K562 (cell line): Measurements from ENCODE around the gene IFT25. TPM values are rescaled to one million over a fixed set of nuclear protein-coding genes. Genes with fewer than 3 reads are reported as not detected.
A peak's percentile ranks its signal among the peaks of the same experiment; 100 is the strongest.

Experiments
- CHCHD3 ChIP-seq: fragments of 250-450 bp; sonication (Bioruptor Pico); IDR thresholded peaks from 2 replicates; pipeline ENCODE4 v2.1.2; 2022; ENCODE audit warnings: mild to moderate bottlenecking
- ERF ChIP-seq: fragments of 450-650 bp; formaldehyde crosslinking; IDR thresholded peaks from 2 replicates; pipeline ENCODE4 v1.4.0; 2020; ENCODE audit warnings: mild to moderate bottlenecking, mixed read lengths
- FOXK1 ChIP-seq: sonication (generic); formaldehyde crosslinking; IDR thresholded peaks from 2 replicates; pipeline ENCODE4 v1.8.0; 2022; ENCODE audit warnings: missing genetic modification reagents, mild to moderate bottlenecking, borderline replicate concordance
- HIVEP1 ChIP-seq: fragments of 250-450 bp; sonication (Bioruptor Pico); IDR thresholded peaks from 2 replicates; pipeline ENCODE4 v1.4.0; 2020; ENCODE audit warnings: mild to moderate bottlenecking
- KDM5B ChIP-seq: fragments of 200-600 bp; sonication (generic); IDR thresholded peaks from 2 replicates; pipeline ENCODE4 v1.6.1; 2012; ENCODE audit warnings: low read depth, mild to moderate bottlenecking, moderate library complexity, low read length, control low read depth, inconsistent platforms; ENCODE audit not compliant: insufficient replicate concordance
- PCBP2 ChIP-seq: fragments of 200-400 bp; formaldehyde crosslinking; IDR thresholded peaks from 2 replicates; pipeline ENCODE4 v1.6.1; 2018; ENCODE audit warnings: low read length, low read depth, mild to moderate bottlenecking, moderate library complexity; ENCODE audit not compliant: poor library complexity, severe bottlenecking
- RFX7 ChIP-seq: fragments of 250-450 bp; sonication (Bioruptor Pico); IDR thresholded peaks from 2 replicates; pipeline ENCODE4 v1.5.1; 2021; ENCODE audit warnings: mild to moderate bottlenecking
- RHOXF2B ChIP-seq: fragments of 250-450 bp; sonication (Bioruptor Pico); conservative IDR thresholded peaks from 2 replicates; pipeline ENCODE4 v1.5.1; 2021
- SMARCE1 ChIP-seq: fragments of 450-650 bp; IDR thresholded peaks from 2 replicates; pipeline ENCODE4 v1.7.1; 2016; ENCODE audit warnings: mild to moderate bottlenecking
- TBP ChIP-seq: optimal IDR thresholded peaks from 2 replicates; pipeline ENCODE3; 2011; ENCODE audit warnings: low read depth, low read length, improper control_type of control experiment
- ZNF764 ChIP-seq: fragments of 250-450 bp; sonication (Bioruptor Pico); IDR thresholded peaks from 2 replicates; pipeline ENCODE4 v1.4.0; 2020; ENCODE audit warnings: low read depth, mild to moderate bottlenecking, moderate library complexity
- polyA plus RNA-seq, 8 experiments: library from polyadenylated mRNA; depleted of rRNA in 4 of 8; stranded (reverse) in 5 of 8; unstranded in 3 of 8; fragments of >200 nt; fragmentation: Nextera tagmentation in 2 of 8; fragmentation: Illumina TruSeq in 1 of 8; extraction: Ambion mirVana in 2 of 8; extraction: Trizol in 1 of 8; gene quantifications; 2 replicates each; pipeline versions ENCODE4 v1.2.1 to v1.2.3, GENCODE V29; 2011 to 2014; ENCODE audit warnings: inconsistent platforms in 1 of 8, missing spikeins in 1 of 8
- total RNA-seq, 7 experiments: library from RNA; depleted of rRNA in 6 of 7; stranded (reverse); fragments of >200 nt in 6 of 7; fragmentation: Illumina TruSeq in 2 of 7; extraction: Trizol in 2 of 7; gene quantifications; 2 replicates each; pipeline versions ENCODE4 v1.2.1 to v1.2.3, GENCODE V29; 2011 to 2021; ENCODE audit warnings: low replicate concordance in 1 of 7
- TF ChIP-seq, protein P1 (sequence below): fragments of 250-450 bp; sonication (Bioruptor Pico); IDR thresholded peaks from 2 replicates; pipeline ENCODE4 v1.4.0; 2020; ENCODE audit warnings: mild to moderate bottlenecking, moderate library complexity, borderline replicate concordance
- TF ChIP-seq, protein P2 (sequence below): sonication (generic); formaldehyde crosslinking; IDR thresholded peaks from 2 replicates; pipeline ENCODE4 v1.8.0; 2023; ENCODE audit warnings: mild to moderate bottlenecking, missing genetic modification reagents
- TF ChIP-seq, protein P3 (sequence below): sonication (generic); formaldehyde crosslinking; IDR thresholded peaks from 2 replicates; pipeline ENCODE4 v1.8.1; 2023; ENCODE audit warnings: missing genetic modification reagents, mild to moderate bottlenecking, borderline replicate concordance
- TF ChIP-seq, protein P4 (sequence below): fragments of 250-450 bp; sonication (Bioruptor Pico); IDR thresholded peaks from 2 replicates; pipeline ENCODE4 v1.4.0; 2020; ENCODE audit warnings: mild to moderate bottlenecking

The IFT25 gene
- total and polyA plus RNA-seq, 9 of the 15 experiments (the other 6 are each of a cell fraction or from before 2014, with no cell fraction given) = 93.6 to 209 (median 167) TPM

- TF ChIP-seq SMARCE1 = peak; percentile 43; the same call in 1 of the 2 replicates
- 0 out of 2 replicates have a peak, but pooled peaks have one; percentile 69 for TF ChIP-seq CHCHD3 (CRISPR knock-in tag)
- no peak for TF ChIP-seq RHOXF2B (CRISPR knock-in tag)
- TF ChIP-seq KDM5B = peak; percentile 84
- TF ChIP-seq PCBP2 = no peak
- TF ChIP-seq, protein P1, sequence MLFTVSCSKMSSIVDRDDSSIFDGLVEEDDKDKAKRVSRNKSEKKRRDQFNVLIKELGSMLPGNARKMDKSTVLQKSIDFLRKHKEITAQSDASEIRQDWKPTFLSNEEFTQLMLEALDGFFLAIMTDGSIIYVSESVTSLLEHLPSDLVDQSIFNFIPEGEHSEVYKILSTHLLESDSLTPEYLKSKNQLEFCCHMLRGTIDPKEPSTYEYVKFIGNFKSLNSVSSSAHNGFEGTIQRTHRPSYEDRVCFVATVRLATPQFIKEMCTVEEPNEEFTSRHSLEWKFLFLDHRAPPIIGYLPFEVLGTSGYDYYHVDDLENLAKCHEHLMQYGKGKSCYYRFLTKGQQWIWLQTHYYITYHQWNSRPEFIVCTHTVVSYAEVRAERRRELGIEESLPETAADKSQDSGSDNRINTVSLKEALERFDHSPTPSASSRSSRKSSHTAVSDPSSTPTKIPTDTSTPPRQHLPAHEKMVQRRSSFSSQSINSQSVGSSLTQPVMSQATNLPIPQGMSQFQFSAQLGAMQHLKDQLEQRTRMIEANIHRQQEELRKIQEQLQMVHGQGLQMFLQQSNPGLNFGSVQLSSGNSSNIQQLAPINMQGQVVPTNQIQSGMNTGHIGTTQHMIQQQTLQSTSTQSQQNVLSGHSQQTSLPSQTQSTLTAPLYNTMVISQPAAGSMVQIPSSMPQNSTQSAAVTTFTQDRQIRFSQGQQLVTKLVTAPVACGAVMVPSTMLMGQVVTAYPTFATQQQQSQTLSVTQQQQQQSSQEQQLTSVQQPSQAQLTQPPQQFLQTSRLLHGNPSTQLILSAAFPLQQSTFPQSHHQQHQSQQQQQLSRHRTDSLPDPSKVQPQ = no peak
- TF ChIP-seq, protein P2, sequence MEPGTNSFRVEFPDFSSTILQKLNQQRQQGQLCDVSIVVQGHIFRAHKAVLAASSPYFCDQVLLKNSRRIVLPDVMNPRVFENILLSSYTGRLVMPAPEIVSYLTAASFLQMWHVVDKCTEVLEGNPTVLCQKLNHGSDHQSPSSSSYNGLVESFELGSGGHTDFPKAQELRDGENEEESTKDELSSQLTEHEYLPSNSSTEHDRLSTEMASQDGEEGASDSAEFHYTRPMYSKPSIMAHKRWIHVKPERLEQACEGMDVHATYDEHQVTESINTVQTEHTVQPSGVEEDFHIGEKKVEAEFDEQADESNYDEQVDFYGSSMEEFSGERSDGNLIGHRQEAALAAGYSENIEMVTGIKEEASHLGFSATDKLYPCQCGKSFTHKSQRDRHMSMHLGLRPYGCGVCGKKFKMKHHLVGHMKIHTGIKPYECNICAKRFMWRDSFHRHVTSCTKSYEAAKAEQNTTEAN (CRISPR knock-in tag) = no peak
- TF ChIP-seq ZNF764 (CRISPR knock-in tag) = 0 out of 2 replicates have a peak, but pooled peaks have one; percentile 41
- TF ChIP-seq, protein P3, sequence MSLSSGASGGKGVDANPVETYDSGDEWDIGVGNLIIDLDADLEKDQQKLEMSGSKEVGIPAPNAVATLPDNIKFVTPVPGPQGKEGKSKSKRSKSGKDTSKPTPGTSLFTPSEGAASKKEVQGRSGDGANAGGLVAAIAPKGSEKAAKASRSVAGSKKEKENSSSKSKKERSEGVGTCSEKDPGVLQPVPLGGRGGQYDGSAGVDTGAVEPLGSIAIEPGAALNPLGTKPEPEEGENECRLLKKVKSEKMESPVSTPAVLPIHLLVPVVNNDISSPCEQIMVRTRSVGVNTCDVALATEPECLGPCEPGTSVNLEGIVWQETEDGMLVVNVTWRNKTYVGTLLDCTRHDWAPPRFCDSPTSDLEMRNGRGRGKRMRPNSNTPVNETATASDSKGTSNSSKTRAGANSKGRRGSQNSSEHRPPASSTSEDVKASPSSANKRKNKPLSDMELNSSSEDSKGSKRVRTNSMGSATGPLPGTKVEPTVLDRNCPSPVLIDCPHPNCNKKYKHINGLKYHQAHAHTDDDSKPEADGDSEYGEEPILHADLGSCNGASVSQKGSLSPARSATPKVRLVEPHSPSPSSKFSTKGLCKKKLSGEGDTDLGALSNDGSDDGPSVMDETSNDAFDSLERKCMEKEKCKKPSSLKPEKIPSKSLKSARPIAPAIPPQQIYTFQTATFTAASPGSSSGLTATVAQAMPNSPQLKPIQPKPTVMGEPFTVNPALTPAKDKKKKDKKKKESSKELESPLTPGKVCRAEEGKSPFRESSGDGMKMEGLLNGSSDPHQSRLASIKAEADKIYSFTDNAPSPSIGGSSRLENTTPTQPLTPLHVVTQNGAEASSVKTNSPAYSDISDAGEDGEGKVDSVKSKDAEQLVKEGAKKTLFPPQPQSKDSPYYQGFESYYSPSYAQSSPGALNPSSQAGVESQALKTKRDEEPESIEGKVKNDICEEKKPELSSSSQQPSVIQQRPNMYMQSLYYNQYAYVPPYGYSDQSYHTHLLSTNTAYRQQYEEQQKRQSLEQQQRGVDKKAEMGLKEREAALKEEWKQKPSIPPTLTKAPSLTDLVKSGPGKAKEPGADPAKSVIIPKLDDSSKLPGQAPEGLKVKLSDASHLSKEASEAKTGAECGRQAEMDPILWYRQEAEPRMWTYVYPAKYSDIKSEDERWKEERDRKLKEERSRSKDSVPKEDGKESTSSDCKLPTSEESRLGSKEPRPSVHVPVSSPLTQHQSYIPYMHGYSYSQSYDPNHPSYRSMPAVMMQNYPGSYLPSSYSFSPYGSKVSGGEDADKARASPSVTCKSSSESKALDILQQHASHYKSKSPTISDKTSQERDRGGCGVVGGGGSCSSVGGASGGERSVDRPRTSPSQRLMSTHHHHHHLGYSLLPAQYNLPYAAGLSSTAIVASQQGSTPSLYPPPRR = no peak
- TF ChIP-seq TBP = peak; percentile 60
- TF ChIP-seq FOXK1 (CRISPR knock-in tag) = no peak
- no peak for TF ChIP-seq HIVEP1 (CRISPR knock-in tag)
- TF ChIP-seq, protein P4, sequence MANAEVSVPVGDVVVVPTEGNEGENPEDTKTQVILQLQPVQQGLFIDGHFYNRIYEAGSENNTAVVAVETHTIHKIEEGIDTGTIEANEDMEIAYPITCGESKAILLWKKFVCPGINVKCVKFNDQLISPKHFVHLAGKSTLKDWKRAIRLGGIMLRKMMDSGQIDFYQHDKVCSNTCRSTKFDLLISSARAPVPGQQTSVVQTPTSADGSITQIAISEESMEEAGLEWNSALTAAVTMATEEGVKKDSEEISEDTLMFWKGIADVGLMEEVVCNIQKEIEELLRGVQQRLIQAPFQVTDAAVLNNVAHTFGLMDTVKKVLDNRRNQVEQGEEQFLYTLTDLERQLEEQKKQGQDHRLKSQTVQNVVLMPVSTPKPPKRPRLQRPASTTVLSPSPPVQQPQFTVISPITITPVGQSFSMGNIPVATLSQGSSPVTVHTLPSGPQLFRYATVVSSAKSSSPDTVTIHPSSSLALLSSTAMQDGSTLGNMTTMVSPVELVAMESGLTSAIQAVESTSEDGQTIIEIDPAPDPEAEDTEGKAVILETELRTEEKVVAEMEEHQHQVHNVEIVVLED = peak; percentile 76
- TF ChIP-seq ERF (CRISPR knock-in tag) = 0 out of 2 replicates have a peak, but pooled peaks have one; percentile 74
- no peak for TF ChIP-seq RFX7 (CRISPR knock-in tag)
These were observed at the start of gene IFT25 (continued) for GRCh38 chr1:53945433-53946251.
